GM12878 (cell line): Measurements from ENCODE around the gene NLN. TPM values are rescaled to one million over a fixed set of nuclear protein-coding genes. Genes with fewer than 3 reads are reported as not detected.
"Not testable (repeated sequence)": the region's sequence is repeated elsewhere in the genome, so short reads cannot be mapped to it uniquely, and the experiment has no call there.

Experiments used
- ATAC-seq: fragments of 200-7000 bp; cut with Tn5 transposase; 3 replicates; pipeline ENCODE4 v1.9.1; 2020; ENCODE audit warnings: mild to moderate bottlenecking, moderate library complexity
- BruUV-seq: library from RNA; stranded (reverse); fragments of 400-500 nt; replicated peaks from 2 replicates; lab custom pipeline; 2021; lab: Mats Ljungman, UMichigan
- CTCF ChIA-PET: fragments of 300-600 bp; sonication (Branson Sonifier 250); formaldehyde crosslinking; extraction: SDS; loops from one replicate; lab custom pipeline; 2021; ENCODE audit warnings: inconsistent platforms; lab: Yijun Ruan, JAX
- POLR2A ChIA-PET: fragments of 350-600 bp; formaldehyde crosslinking; extraction: SDS; loops from one replicate; lab custom pipeline; 2021; ENCODE audit warnings: inconsistent platforms; lab: Charles Lee
- RAD21 ChIA-PET: fragments of 300-600 bp; sonication (Branson Sonifier 250); formaldehyde crosslinking; loops from one replicate; lab custom pipeline; 2023; ENCODE audit warnings: antibody characterized with exemption; ENCODE audit not compliant: unreplicated experiment; lab: Charles Lee
- SMC1A ChIA-PET: fragments of 300-600 bp; sonication (Branson Sonifier 250); formaldehyde crosslinking; loops from one replicate; lab custom pipeline; 2023; ENCODE audit not compliant: unreplicated experiment, uncharacterized antibody; lab: Charles Lee
- DNase-seq: peaks from one replicate; pipeline ENCODE4 v3.0.0-alpha.2; 2011; ENCODE audit warnings: low read depth, low spot score
- FAIRE-seq: peaks from 3 replicates; lab custom pipeline; 2011; peaks lifted over from hg19 to GRCh38; lab: Jason Lieb, UNC
- H2AFZ ChIP-seq: 2 replicates; pipeline ENCODE4 v1.6.0; 2011; ENCODE audit warnings: low read depth, low read length, control low read depth; ENCODE audit not compliant: control insufficient read depth
- H3K27ac ChIP-seq: 2 replicates; pipeline ENCODE4 v1.5.1; 2011; ENCODE audit warnings: control low read depth; ENCODE audit not compliant: control insufficient read depth, insufficient read depth
- H3K27me3 ChIP-seq, 2 experiments: replicated peaks in 1 of 2; 2 replicates each; pipeline versions ENCODE4 v1.6.0 to v1.6.1; 2011; ENCODE audit warnings: low read length in 1 of 2; ENCODE audit not compliant: control insufficient read depth in 2 of 2, insufficient read depth in 2 of 2
- H3K36me3 ChIP-seq, 2 experiments: 2 replicates each; pipeline ENCODE4 v1.5.1; 2011; ENCODE audit warnings: low read length in 1 of 2; ENCODE audit not compliant: control insufficient read depth in 2 of 2, insufficient read depth in 2 of 2
- H3K4me1 ChIP-seq: 2 replicates; pipeline ENCODE4 v1.6.1; 2011; ENCODE audit warnings: mild to moderate bottlenecking, low read length, moderate library complexity, mixed read lengths; ENCODE audit not compliant: control insufficient read depth, insufficient read depth
- H3K4me2 ChIP-seq: 2 replicates; pipeline ENCODE4 v1.6.0; 2011; ENCODE audit warnings: control low read depth; ENCODE audit not compliant: control insufficient read depth, insufficient read depth
- H3K4me3 ChIP-seq: fragments of 200-600 bp; sonication (generic); 2 replicates; pipeline ENCODE4 v1.5.1; 2016
- H3K79me2 ChIP-seq: 2 replicates; pipeline ENCODE4 v1.6.0; 2011; ENCODE audit warnings: low read length; ENCODE audit not compliant: control insufficient read depth, insufficient read depth
- H3K9ac ChIP-seq: 2 replicates; pipeline ENCODE4 v1.8.0; 2011; ENCODE audit warnings: low read length, control low read depth, mixed read lengths; ENCODE audit not compliant: control insufficient read depth, insufficient read depth
- H3K9me3 ChIP-seq: replicated peaks from 3 replicates; pipeline ENCODE4 v1.5.1; 2011; ENCODE audit warnings: mild to moderate bottlenecking, low read length; ENCODE audit not compliant: control insufficient read depth, insufficient read depth
- H4K20me1 ChIP-seq: 2 replicates; pipeline ENCODE4 v1.6.0; 2011; ENCODE audit not compliant: control insufficient read depth, insufficient read depth
- CREB1 ChIP-seq: IDR thresholded peaks from 2 replicates; pipeline ENCODE4 v1.6.1; 2012; ENCODE audit warnings: low read depth, mild to moderate bottlenecking, inconsistent platforms
- DPF2 ChIP-seq: fragments of 450-650 bp; IDR thresholded peaks from 2 replicates; pipeline ENCODE4 v1.6.1; 2017; ENCODE audit warnings: mild to moderate bottlenecking
- ELK1 ChIP-seq: IDR thresholded peaks from 2 replicates; pipeline ENCODE4 v1.6.1; 2012; ENCODE audit warnings: low read depth, low read length, improper control_type of control experiment
- ETV6 ChIP-seq, 2 experiments: fragments of 450-650 bp in 1 of 2; IDR thresholded peaks in 1 of 2; conservative IDR thresholded peaks in 1 of 2; 2 replicates each; pipeline ENCODE4 v1.6.1; 2014; ENCODE audit warnings: antibody characterized with exemption in 1 of 2, borderline replicate concordance in 1 of 2, low read depth in 1 of 2, mild to moderate bottlenecking in 1 of 2, moderate library complexity in 1 of 2
- SPI1 ChIP-seq: IDR thresholded peaks from 2 replicates; pipeline ENCODE4 v1.6.1; 2011; ENCODE audit warnings: low read depth, mild to moderate bottlenecking, low read length, moderate library complexity, borderline replicate concordance; ENCODE audit not compliant: insufficient read depth
- WGBS: methylation state at CpG from one replicate; pipeline ENCODE4 v1.1.6; 2016; ENCODE audit warnings: low lambda C conversion rate; ENCODE audit not compliant: insufficient replicate concordance, insufficient coverage; ENCODE audit errors: missing lambda C conversion rate; 5-methylcytosine and 5-hydroxymethylcytosine counted together
- in situ Hi-C: fragments of 300-500 bp; cut with MboI; formaldehyde crosslinking; loops from 9 replicates; pipeline ENCODE4 v1.14.3; 2018; ENCODE audit warnings: mixed read lengths
- intact Hi-C: fragments of 100-400 bp; cut with micrococcal nuclease; formaldehyde crosslinking; loops from one replicate; pipeline ENCODE4 v1.14.2; 2022; ENCODE audit not compliant: unreplicated experiment
- polyA plus RNA-seq, 11 experiments: library from polyadenylated mRNA; depleted of rRNA in 4 of 11; unstranded in 6 of 11; stranded (reverse) in 5 of 11; fragments of >200 nt; fragmentation: Nextera tagmentation in 4 of 11; fragmentation: Illumina TruSeq in 1 of 11; extraction: Ambion mirVana in 4 of 11; extraction: Trizol in 1 of 11; gene quantifications; 1 replicate in 1 of 11; 2 replicates in 10 of 11; pipeline versions ENCODE4 v1.2.1 to v1.2.3, GENCODE V29; 2011 to 2016; ENCODE audit warnings: inconsistent platforms in 2 of 11, missing spikeins in 2 of 11, low read depth in 1 of 11
- total RNA-seq, 4 experiments: library from RNA; depleted of rRNA in 3 of 4; stranded (reverse); fragments of >200 nt in 3 of 4; fragmentation: Illumina TruSeq in 1 of 4; extraction: Trizol in 1 of 4; gene quantifications; 2 replicates each; pipeline versions ENCODE4 v1.2.1 to v1.2.3, GENCODE V29; 2013 to 2021
- TF ChIP-seq, protein P1 (sequence below): IDR thresholded peaks from 2 replicates; pipeline ENCODE4 v1.6.1; 2012; ENCODE audit warnings: mild to moderate bottlenecking, low read depth, low read length
- TF ChIP-seq, protein P2 (sequence below): fragments of 450-650 bp; IDR thresholded peaks from 2 replicates; pipeline ENCODE4 v1.6.1; 2017; ENCODE audit warnings: low read depth, mild to moderate bottlenecking, moderate library complexity

NLN gene
- total and polyA plus RNA-seq, 10 of the 15 experiments (the other 5 are each of a cell fraction or from before 2014, with no cell fraction given): 6.8 to 56.9 (median 33.3) TPM

DNA sequence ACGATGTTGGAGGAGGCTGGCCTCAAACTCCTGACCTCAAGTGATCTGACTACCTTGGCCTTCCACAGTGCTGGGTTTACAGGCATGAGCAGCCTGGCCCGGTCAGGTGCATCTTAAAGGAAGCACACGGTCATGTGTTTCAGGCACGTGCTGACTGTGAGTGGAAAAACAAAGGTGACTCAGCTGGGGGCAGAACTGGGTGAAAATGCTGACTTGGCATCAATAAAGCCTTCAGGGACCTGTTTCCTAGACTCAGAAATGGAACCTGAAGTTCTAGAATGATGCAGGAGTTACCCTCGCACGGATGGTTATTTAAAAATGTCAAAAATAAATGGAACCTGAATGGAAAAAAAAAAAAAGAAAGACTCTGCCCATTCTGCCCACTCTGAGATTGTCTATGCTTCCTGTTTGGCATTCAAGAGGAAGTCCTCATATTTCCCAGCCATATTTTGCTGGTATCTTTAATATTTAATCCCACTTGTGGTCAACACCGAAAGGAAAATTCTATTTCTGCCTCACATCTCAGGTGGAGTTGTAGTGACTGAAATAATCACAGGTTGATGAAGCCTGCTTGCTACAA, 12.3 kb downstream of the NLN start:
- RAD21 ChIA-PET, H3K4me2 ChIP-seq, BruUV-seq, H4K20me1 ChIP-seq, intact Hi-C loops, H3K27me3 ChIP-seq, H3K79me2 ChIP-seq, H3K9ac ChIP-seq, H3K4me1 ChIP-seq, in situ Hi-C loops, H2AFZ ChIP-seq, H3K27ac ChIP-seq, FAIRE-seq, H3K4me3 ChIP-seq, H3K9me3 ChIP-seq, DNase-seq, H3K36me3 ChIP-seq: not testable (repeated sequence)
- 63% methylated on average over 4 of the region's 7 CpGs for WGBS
- POLR2A ChIA-PET: interaction anchor here (0.7 kb wide), 1 partner anchor 1815 kb away, joined by 3 read pairs; no protein-coding TSS in a partner anchor
- CTCF ChIA-PET: interaction anchor here (1.4 kb wide), 1 partner anchor 9 kb away, joined by 3 read pairs; no protein-coding TSS in a partner anchor
- peak; percentile 26; the same call in 1 of the 3 replicates for ATAC-seq
- SMC1A ChIA-PET: interaction anchor here (0.9 kb wide), 1 partner anchor 14 kb away, joined by 3 read pairs; no protein-coding TSS in a partner anchor

DNA sequence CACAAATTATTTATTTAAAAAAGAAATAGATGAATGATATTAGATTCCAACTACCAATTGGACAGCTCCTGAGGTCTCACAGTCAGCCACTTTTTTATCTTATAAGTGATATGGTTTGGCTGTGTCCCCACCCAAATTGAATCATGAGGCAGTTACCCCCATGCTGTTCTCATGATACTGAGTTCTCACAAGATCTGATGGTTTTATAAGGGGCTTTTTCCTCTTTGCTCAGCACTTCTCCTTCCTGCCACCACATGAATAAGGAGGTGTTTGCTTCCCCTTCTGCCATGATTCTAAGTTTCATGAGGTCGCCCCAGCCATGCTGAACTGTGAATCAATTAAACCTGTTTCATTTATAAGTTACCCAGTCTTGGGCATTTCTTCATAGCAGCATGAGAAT, 12.9 kb downstream of the NLN start:
- Histone ChIP-seq H3K36me3 (no peaks in the 10 kb centered on the region), H2AFZ (no peak overlapping the region), H3K4me3 (no peak overlapping the region), H3K79me2 (no peaks in the 10 kb centered on the region; the same call in 1 of the 2 replicates), H3K9me3 (no peaks in the 10 kb centered on the region; the same call in 2 of the 3 replicates)
- ChIA-PET CTCF (interaction anchor here (1.4 kb wide), 1 partner anchor 8 kb away, joined by 3 read pairs; no protein-coding TSS in a partner anchor), POLR2A (no interaction called here)
- TF ChIP-seq SPI1 (peak; percentile 58; the same call in 1 of the 2 replicates), ELK1 (no peak), ETV6 (conservative IDR thresholded peaks at IDR 0.05 in 1 of 2, IDR thresholded peaks at IDR 0.05 in 1 of 2; ENCODE audit: borderline replicate concordance in 1 of 2, low read depth in 1 of 2) (0 out of 4 replicates have a peak, but pooled peaks of 1 of the 2 experiments have one; percentile 29), CREB1 (no peak), DPF2 (no peak)
- TF ChIP-seq, protein P1, sequence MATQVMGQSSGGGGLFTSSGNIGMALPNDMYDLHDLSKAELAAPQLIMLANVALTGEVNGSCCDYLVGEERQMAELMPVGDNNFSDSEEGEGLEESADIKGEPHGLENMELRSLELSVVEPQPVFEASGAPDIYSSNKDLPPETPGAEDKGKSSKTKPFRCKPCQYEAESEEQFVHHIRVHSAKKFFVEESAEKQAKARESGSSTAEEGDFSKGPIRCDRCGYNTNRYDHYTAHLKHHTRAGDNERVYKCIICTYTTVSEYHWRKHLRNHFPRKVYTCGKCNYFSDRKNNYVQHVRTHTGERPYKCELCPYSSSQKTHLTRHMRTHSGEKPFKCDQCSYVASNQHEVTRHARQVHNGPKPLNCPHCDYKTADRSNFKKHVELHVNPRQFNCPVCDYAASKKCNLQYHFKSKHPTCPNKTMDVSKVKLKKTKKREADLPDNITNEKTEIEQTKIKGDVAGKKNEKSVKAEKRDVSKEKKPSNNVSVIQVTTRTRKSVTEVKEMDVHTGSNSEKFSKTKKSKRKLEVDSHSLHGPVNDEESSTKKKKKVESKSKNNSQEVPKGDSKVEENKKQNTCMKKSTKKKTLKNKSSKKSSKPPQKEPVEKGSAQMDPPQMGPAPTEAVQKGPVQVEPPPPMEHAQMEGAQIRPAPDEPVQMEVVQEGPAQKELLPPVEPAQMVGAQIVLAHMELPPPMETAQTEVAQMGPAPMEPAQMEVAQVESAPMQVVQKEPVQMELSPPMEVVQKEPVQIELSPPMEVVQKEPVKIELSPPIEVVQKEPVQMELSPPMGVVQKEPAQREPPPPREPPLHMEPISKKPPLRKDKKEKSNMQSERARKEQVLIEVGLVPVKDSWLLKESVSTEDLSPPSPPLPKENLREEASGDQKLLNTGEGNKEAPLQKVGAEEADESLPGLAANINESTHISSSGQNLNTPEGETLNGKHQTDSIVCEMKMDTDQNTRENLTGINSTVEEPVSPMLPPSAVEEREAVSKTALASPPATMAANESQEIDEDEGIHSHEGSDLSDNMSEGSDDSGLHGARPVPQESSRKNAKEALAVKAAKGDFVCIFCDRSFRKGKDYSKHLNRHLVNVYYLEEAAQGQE: no peak
- TF ChIP-seq, protein P2, sequence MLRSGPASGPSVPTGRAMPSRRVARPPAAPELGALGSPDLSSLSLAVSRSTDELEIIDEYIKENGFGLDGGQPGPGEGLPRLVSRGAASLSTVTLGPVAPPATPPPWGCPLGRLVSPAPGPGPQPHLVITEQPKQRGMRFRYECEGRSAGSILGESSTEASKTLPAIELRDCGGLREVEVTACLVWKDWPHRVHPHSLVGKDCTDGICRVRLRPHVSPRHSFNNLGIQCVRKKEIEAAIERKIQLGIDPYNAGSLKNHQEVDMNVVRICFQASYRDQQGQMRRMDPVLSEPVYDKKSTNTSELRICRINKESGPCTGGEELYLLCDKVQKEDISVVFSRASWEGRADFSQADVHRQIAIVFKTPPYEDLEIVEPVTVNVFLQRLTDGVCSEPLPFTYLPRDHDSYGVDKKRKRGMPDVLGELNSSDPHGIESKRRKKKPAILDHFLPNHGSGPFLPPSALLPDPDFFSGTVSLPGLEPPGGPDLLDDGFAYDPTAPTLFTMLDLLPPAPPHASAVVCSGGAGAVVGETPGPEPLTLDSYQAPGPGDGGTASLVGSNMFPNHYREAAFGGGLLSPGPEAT: 0 out of 2 replicates have a peak, but pooled peaks have one; percentile 25
- TF ChIP-seq, all 136 proteins: peak for 3
- H3K4me1 ChIP-seq: no peaks in the 10 kb centered on the region
- 18% methylated on average over 1 of the region's 1 CpG for WGBS
- no peaks in the 10 kb centered on the region for H3K27me3 ChIP-seq
- H3K27ac ChIP-seq: no peak overlapping the region
- intact Hi-C loops: no loop called here
- H3K4me2 ChIP-seq: no peak overlapping the region
- no TSS peak for BruUV-seq
- DNase-seq (no peak), ATAC-seq (peak; percentile 74), FAIRE-seq (no peak)
- in situ Hi-C loops: no loop called here
- ChIA-PET RAD21 (no interaction called here), SMC1A (interaction anchor here (0.6 to 0.9 kb wide), 2 partner anchors 14 to 184 kb away, joined by 3 read pairs; no protein-coding TSS in a partner anchor)
- H4K20me1 ChIP-seq: no peaks in the 10 kb centered on the region
- H3K9ac ChIP-seq: no peak overlapping the region
